ENCODE measurements around the gene OR14I1.

- TF ChIP-seq CTCF (IDR thresholded peaks at IDR 0.05) (no peak), POLR2A (IDR thresholded peaks at IDR 0.05) (no peak), POLR2AphosphoS5 (IDR thresholded peaks at IDR 0.05; ENCODE audit: insufficient read depth in 1 of 2, low read depth in 1 of 2) (no peak)
Observed at GRCh38 chr1:248696774-248697173, 5.8 kb downstream of the OR14I1 start.
